Uterus (tissue), 2 donors: Measurements from ENCODE around the gene VRK3.

Source experiments
- POLR2A ChIP-seq, 2 donors: fragments of 450-650 bp; IDR thresholded peaks; one replicate each; pipeline ENCODE4 v1.6.1; 2016; ENCODE audit warnings: antibody characterized with exemption in 2 of 2, mild to moderate bottlenecking in 1 of 2, moderate library complexity in 1 of 2
- TF ChIP-seq, protein P1 (sequence below), 4 experiments: fragments of 200-600 bp in 2 of 4; fragments of 450-650 bp in 2 of 4; sonication (generic) in 2 of 4; IDR thresholded peaks; one replicate each; pipeline ENCODE4 v1.5.1; 2016 to 2019; ENCODE audit warnings: antibody characterized with exemption in 4 of 4, mild to moderate bottlenecking in 2 of 4, moderate library complexity in 1 of 4

DNA sequence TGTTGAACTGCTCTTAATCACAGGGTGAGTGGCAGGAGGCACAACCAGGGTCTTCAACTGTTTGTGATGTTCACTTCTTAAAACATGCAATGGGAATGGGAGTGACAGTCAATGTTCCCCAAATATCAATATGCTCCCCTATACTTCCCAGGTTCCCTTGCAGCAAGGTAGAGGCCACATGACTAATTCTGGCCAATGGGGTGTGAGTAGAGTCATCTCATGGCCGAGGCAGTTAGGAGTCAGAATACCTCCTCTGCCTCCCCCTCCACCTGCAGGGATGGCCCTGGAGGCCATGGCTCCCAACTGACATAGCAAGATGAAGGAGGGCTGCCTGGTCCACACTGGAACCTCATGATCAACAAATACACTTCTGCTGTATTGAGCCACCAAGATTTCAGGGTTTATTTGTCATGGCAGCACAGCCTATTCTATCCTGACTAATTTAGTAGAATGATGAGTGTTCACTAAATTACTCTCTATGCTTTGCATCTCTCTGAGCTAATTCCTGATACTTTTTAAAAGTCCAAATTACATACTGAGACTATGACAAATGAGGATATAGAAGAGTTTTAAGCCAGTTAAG lies 8.9 kb downstream of the VRK3 start:
- TF ChIP-seq, protein P1, sequence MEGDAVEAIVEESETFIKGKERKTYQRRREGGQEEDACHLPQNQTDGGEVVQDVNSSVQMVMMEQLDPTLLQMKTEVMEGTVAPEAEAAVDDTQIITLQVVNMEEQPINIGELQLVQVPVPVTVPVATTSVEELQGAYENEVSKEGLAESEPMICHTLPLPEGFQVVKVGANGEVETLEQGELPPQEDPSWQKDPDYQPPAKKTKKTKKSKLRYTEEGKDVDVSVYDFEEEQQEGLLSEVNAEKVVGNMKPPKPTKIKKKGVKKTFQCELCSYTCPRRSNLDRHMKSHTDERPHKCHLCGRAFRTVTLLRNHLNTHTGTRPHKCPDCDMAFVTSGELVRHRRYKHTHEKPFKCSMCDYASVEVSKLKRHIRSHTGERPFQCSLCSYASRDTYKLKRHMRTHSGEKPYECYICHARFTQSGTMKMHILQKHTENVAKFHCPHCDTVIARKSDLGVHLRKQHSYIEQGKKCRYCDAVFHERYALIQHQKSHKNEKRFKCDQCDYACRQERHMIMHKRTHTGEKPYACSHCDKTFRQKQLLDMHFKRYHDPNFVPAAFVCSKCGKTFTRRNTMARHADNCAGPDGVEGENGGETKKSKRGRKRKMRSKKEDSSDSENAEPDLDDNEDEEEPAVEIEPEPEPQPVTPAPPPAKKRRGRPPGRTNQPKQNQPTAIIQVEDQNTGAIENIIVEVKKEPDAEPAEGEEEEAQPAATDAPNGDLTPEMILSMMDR (IDR thresholded peaks at IDR 0.05) = no peak
- no peak for TF ChIP-seq POLR2A (IDR thresholded peaks at IDR 0.05)
